ENCODE results near the gene MAOA. TPM values are rescaled to one million over a fixed set of nuclear protein-coding genes. Genes with fewer than 3 reads are reported as not detected.

The MAOA gene
- polyA plus RNA-seq, 2 of the 4 experiments (the other 2 are of a cell fraction) = 0.34 to 5.6 TPM

DNA sequence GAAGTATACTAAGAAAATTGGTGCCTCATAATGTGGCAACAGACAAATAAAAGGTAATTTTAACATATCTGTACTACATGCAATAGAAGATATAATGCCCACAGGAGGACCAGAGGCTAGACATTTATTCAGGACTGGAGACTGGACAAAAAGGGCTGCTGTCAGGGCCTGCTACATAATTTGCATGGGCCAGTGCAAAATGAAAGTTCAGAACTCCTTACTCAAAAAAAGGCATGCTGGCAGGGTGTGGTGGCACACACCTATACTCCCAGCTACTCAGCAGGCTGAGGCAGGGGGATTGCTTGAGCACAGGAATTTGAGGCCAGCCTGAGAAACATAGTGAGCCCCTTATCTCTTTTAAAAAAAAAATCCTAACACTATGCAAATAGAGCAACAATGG, 12.4 kb upstream of the MAOA start:
- Histone ChIP-seq H3K4me2 (no peak overlapping the region; the same call in 2 of the 3 replicates), H3K4me1 (0 out of 3 replicates have a peak, but pooled peaks cover 7% of the 10 kb centered on the region), H3K9me3 (no peaks in the 10 kb centered on the region), H3K4me3 (no peak overlapping the region), H3K27ac (no peak overlapping the region)
- ChIA-PET CTCF (no interaction called here), POLR2A (no interaction called here)
- TF ChIP-seq KDM1A (IDR thresholded peaks at IDR 0.05; ENCODE audit: low read depth) (no peak), HDAC2 (IDR thresholded peaks at IDR 0.05) (no peak), NR3C1 (IDR thresholded peaks at IDR 0.05) (no peak), HOXB13 (CRISPR knock-in tag; IDR thresholded peaks at IDR 0.05; ENCODE audit: low read depth) (no peak), RNF2 (IDR thresholded peaks at IDR 0.05; ENCODE audit: borderline replicate concordance, low read depth) (no peak), MAFK (IDR thresholded peaks at IDR 0.05; ENCODE audit: partially characterized antibody) (no peak), POLR2AphosphoS2 (conservative IDR thresholded peaks at IDR 0.05; ENCODE audit: low read length) (no peak), CBX8 (IDR thresholded peaks at IDR 0.05) (no peak), FOSL2 (IDR thresholded peaks at IDR 0.05) (no peak), FOSL2 (CRISPR knock-in tag; IDR thresholded peaks at IDR 0.05) (no peak), ZNF302 (CRISPR knock-in tag; IDR thresholded peaks at IDR 0.05) (no peak), MYC (IDR thresholded peaks at IDR 0.05; ENCODE audit: borderline replicate concordance, low read length) (no peak)
- TF ChIP-seq, protein P1, sequence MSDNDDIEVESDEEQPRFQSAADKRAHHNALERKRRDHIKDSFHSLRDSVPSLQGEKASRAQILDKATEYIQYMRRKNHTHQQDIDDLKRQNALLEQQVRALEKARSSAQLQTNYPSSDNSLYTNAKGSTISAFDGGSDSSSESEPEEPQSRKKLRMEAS (IDR thresholded peaks at IDR 0.05) = no peak
- ATAC-seq = no peak
- FAIRE-seq = no peak
- DNase-seq (ENCODE audit: low read depth in 1 of 2, low spot score in 1 of 2) = no peak

DNA sequence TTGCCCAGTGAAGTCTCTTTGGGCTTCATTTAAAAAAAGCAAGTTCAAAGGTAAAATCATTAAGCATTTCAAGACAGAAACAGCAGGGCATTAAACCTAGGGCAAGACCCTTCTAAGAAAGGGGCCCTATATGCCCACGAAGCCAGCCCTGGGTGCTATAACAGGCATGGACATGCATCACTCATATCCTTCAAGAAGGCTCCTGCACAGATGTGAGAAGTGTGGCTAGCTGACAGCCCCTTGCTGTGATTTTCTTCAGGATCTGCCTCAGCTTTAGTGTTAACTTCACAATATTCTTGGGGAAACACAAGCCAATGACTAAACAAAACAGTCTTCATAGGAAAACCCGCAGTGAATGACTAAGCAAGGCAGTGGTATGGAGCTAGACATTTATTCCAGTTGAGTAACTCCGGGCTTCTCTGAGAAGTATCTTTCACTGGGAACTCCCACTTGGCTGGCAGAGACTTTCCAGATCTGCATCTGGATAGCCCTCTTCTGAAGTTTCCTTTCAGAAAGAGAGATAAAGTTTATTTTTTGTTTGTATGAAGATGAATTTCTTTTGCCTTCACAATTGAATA, 11.9 kb upstream of the MAOA start:
- POLR2A ChIA-PET = no interaction called here
- peak; percentile 34 to 64; a peak in 4 of 6 replicates for ATAC-seq
- 20% methylated on average over 3 of the region's 3 CpGs for WGBS (ENCODE audit: missing lambda C conversion rate)
- TF ChIP-seq, protein P1 (IDR thresholded peaks at IDR 0.05) = no peak
- TF ChIP-seq, protein P2, sequence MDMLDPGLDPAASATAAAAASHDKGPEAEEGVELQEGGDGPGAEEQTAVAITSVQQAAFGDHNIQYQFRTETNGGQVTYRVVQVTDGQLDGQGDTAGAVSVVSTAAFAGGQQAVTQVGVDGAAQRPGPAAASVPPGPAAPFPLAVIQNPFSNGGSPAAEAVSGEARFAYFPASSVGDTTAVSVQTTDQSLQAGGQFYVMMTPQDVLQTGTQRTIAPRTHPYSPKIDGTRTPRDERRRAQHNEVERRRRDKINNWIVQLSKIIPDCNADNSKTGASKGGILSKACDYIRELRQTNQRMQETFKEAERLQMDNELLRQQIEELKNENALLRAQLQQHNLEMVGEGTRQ (IDR thresholded peaks at IDR 0.05) = no peak
- TF ChIP-seq FOXS1 (CRISPR knock-in tag; IDR thresholded peaks at IDR 0.05) = no peak
- 0 out of 3 replicates have a peak, but pooled peaks cover 7% of the 10 kb centered on the region for H3K4me1 ChIP-seq
- peak; percentile 79 for FAIRE-seq
- CTCF ChIA-PET = no interaction called here
- peak overlapping the region; percentile 19; the same call in 1 of the 3 replicates for H3K4me2 ChIP-seq
- no peak overlapping the region for H3K27ac ChIP-seq
- peak; percentile 19 to 43 for DNase-seq (ENCODE audit: low read depth in 1 of 2, low spot score in 1 of 2)
- no peaks in the 10 kb centered on the region for H3K9me3 ChIP-seq
- H3K4me3 ChIP-seq = no peak overlapping the region

DNA sequence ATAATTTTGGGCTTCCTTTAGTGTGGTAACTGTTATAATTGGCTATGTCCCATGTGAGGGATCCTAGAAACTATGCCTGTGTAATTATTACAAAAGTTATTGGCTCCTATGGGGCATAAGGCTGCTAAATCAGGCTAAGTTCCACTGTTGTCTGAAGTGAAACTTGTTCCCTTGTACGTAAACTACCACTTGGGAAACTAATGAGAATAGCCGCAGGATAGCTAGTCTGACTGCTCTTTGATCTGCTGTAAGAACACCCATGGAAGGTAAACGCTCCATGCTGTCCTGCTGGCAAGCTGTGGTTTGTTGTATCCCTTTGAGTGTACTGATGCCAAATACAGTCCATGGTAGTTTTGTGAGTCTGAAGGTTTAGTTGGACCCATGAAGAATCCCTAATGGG, 9.3 kb upstream of the MAOA start:
- Histone ChIP-seq H3K4me1 (0 out of 3 replicates have a peak, but pooled peaks cover 7% of the 10 kb centered on the region), H3K9me3 (no peaks in the 10 kb centered on the region), H3K27ac (no peak overlapping the region), H3K4me3 (no peak overlapping the region), H3K4me2 (no peak overlapping the region)
- WGBS (ENCODE audit: missing lambda C conversion rate) = 56% methylated on average over 3 of the region's 3 CpGs
- TF ChIP-seq EP300 (IDR thresholded peaks at IDR 0.05) (no peak), FOXS1 (CRISPR knock-in tag; IDR thresholded peaks at IDR 0.05) (no peak), ZSCAN20 (CRISPR knock-in tag; IDR thresholded peaks at IDR 0.05) (no peak)
- TF ChIP-seq, protein P3, sequence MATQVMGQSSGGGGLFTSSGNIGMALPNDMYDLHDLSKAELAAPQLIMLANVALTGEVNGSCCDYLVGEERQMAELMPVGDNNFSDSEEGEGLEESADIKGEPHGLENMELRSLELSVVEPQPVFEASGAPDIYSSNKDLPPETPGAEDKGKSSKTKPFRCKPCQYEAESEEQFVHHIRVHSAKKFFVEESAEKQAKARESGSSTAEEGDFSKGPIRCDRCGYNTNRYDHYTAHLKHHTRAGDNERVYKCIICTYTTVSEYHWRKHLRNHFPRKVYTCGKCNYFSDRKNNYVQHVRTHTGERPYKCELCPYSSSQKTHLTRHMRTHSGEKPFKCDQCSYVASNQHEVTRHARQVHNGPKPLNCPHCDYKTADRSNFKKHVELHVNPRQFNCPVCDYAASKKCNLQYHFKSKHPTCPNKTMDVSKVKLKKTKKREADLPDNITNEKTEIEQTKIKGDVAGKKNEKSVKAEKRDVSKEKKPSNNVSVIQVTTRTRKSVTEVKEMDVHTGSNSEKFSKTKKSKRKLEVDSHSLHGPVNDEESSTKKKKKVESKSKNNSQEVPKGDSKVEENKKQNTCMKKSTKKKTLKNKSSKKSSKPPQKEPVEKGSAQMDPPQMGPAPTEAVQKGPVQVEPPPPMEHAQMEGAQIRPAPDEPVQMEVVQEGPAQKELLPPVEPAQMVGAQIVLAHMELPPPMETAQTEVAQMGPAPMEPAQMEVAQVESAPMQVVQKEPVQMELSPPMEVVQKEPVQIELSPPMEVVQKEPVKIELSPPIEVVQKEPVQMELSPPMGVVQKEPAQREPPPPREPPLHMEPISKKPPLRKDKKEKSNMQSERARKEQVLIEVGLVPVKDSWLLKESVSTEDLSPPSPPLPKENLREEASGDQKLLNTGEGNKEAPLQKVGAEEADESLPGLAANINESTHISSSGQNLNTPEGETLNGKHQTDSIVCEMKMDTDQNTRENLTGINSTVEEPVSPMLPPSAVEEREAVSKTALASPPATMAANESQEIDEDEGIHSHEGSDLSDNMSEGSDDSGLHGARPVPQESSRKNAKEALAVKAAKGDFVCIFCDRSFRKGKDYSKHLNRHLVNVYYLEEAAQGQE (IDR thresholded peaks at IDR 0.05) = no peak
- ChIA-PET CTCF (no interaction called here), POLR2A (no interaction called here)
- ATAC-seq = no peak
- DNase-seq (ENCODE audit: low read depth in 1 of 2, low spot score in 1 of 2) = no peak
- FAIRE-seq = peak; percentile 7

All from A549 (cell line).